ENCODE results near the gene LDB2. TPM values are rescaled to one million over a fixed set of nuclear protein-coding genes. Genes with fewer than 3 reads are reported as not detected.

Gene LDB2
- total and polyA plus RNA-seq, 2 donors (not counting 1 experiment from before 2014, with no cell fraction given), result 41.6 to 78.3 TPM

GRCh38 chr4:16731776-16732380, 166.6 kb downstream of the LDB2 start:
- no peaks in the 10 kb centered on the region for H3K4me1 ChIP-seq (ENCODE audit: control insufficient read depth, extremely low read depth, insufficient read depth, low read length)
- DNase-seq (ENCODE audit: low read depth in 2 of 2), result no peak
- no peak overlapping the region for H3K27ac ChIP-seq (ENCODE audit: insufficient read depth, low read length)
- no peaks in the 10 kb centered on the region for H3K79me2 ChIP-seq (ENCODE audit: control insufficient read depth, insufficient read depth, low read length)
- TF ChIP-seq EZH2 (IDR thresholded peaks at IDR 0.05; ENCODE audit: low read length, missing control alignments), result no peak
- TF ChIP-seq CTCF (conservative IDR thresholded peaks at IDR 0.05 in 1 of 2, IDR thresholded peaks at IDR 0.05 in 1 of 2; ENCODE audit: low read depth in 1 of 2, low read length in 2 of 2), result no peak
- H3K4me3 ChIP-seq (replicated peaks in 1 of 4; ENCODE audit: control extremely low read depth in 1 of 4, insufficient read depth in 1 of 4, low read depth in 3 of 4, low read length in 4 of 4), result no peak overlapping the region
- H3K36me3 ChIP-seq (ENCODE audit: control insufficient read depth, insufficient read depth, low read length), result no peaks in the 10 kb centered on the region
- H3K9ac ChIP-seq (ENCODE audit: insufficient read depth, low read length), result no peak overlapping the region
- H4K20me1 ChIP-seq (ENCODE audit: control insufficient read depth, extremely low read depth, insufficient read depth, low read length), result no peaks in the 10 kb centered on the region
- no peaks in the 10 kb centered on the region for H3K9me3 ChIP-seq (ENCODE audit: control insufficient read depth, insufficient read depth, low read depth, low read length)
- H3K4me2 ChIP-seq (ENCODE audit: extremely low read depth, insufficient read depth, low read length), result no peak overlapping the region
- no peaks in the 10 kb centered on the region for H3K27me3 ChIP-seq (ENCODE audit: control insufficient read depth, insufficient read depth, low read length)
- no peak overlapping the region for H2AFZ ChIP-seq (ENCODE audit: low read length)

- Histone ChIP-seq H3K9ac (ENCODE audit: insufficient read depth, low read length) (no peak overlapping the region), H3K27ac (ENCODE audit: insufficient read depth, low read length) (no peak overlapping the region), H2AFZ (ENCODE audit: low read length) (no peak overlapping the region), H4K20me1 (ENCODE audit: control insufficient read depth, extremely low read depth, insufficient read depth, low read length) (no peaks in the 10 kb centered on the region), H3K4me3 (replicated peaks in 1 of 4; ENCODE audit: control extremely low read depth in 1 of 4, insufficient read depth in 1 of 4, low read depth in 3 of 4, low read length in 4 of 4) (no peak overlapping the region), H3K4me1 (ENCODE audit: control insufficient read depth, extremely low read depth, insufficient read depth, low read length) (no peaks in the 10 kb centered on the region), H3K36me3 (ENCODE audit: control insufficient read depth, insufficient read depth, low read length) (no peaks in the 10 kb centered on the region), H3K4me2 (ENCODE audit: extremely low read depth, insufficient read depth, low read length) (no peak overlapping the region), H3K27me3 (ENCODE audit: control insufficient read depth, insufficient read depth, low read length) (no peaks in the 10 kb centered on the region), H3K79me2 (ENCODE audit: control insufficient read depth, insufficient read depth, low read length) (no peaks in the 10 kb centered on the region), H3K9me3 (ENCODE audit: control insufficient read depth, insufficient read depth, low read depth, low read length) (no peaks in the 10 kb centered on the region)
- no peak for DNase-seq (ENCODE audit: low read depth in 2 of 2)
- TF ChIP-seq EZH2 (IDR thresholded peaks at IDR 0.05; ENCODE audit: low read length, missing control alignments) (no peak), CTCF (conservative IDR thresholded peaks at IDR 0.05 in 1 of 2, IDR thresholded peaks at IDR 0.05 in 1 of 2; ENCODE audit: low read depth in 1 of 2, low read length in 2 of 2) (no peak)
These were observed 167.8 kb downstream of the LDB2 start for GRCh38 chr4:16730522-16731205.

- TF ChIP-seq CTCF (conservative IDR thresholded peaks at IDR 0.05 in 1 of 2, IDR thresholded peaks at IDR 0.05 in 1 of 2; ENCODE audit: low read depth in 1 of 2, low read length in 2 of 2) (no peak), EZH2 (IDR thresholded peaks at IDR 0.05; ENCODE audit: low read length, missing control alignments) (no peak)
- no peaks in the 10 kb centered on the region for H3K79me2 ChIP-seq (ENCODE audit: control insufficient read depth, insufficient read depth, low read length)
- DNase-seq (ENCODE audit: low read depth in 2 of 2), result no peak
- H2AFZ ChIP-seq (ENCODE audit: low read length), result no peak overlapping the region
- H3K9ac ChIP-seq (ENCODE audit: insufficient read depth, low read length), result no peak overlapping the region
- no peaks in the 10 kb centered on the region for H3K9me3 ChIP-seq (ENCODE audit: control insufficient read depth, insufficient read depth, low read depth, low read length)
- no peaks in the 10 kb centered on the region for H3K27me3 ChIP-seq (ENCODE audit: control insufficient read depth, insufficient read depth, low read length)
- no peaks in the 10 kb centered on the region for H4K20me1 ChIP-seq (ENCODE audit: control insufficient read depth, extremely low read depth, insufficient read depth, low read length)
- no peak overlapping the region for H3K27ac ChIP-seq (ENCODE audit: insufficient read depth, low read length)
- H3K36me3 ChIP-seq (ENCODE audit: control insufficient read depth, insufficient read depth, low read length), result no peaks in the 10 kb centered on the region
- H3K4me3 ChIP-seq (replicated peaks in 1 of 4; ENCODE audit: control extremely low read depth in 1 of 4, insufficient read depth in 1 of 4, low read depth in 3 of 4, low read length in 4 of 4), result no peak overlapping the region
- H3K4me2 ChIP-seq (ENCODE audit: extremely low read depth, insufficient read depth, low read length), result no peak overlapping the region
- no peaks in the 10 kb centered on the region for H3K4me1 ChIP-seq (ENCODE audit: control insufficient read depth, extremely low read depth, insufficient read depth, low read length)
These were observed 169.1 kb downstream of the LDB2 start for GRCh38 chr4:16729336-16729735.
